ENCODE results near the gene ST3GAL3.

ST3GAL3 gene

GRCh38 chr1:43885279-43885801 is 178.0 kb downstream of the ST3GAL3 start:
- Histone ChIP-seq H3K27ac (ENCODE audit: low read length) (no peak overlapping the region), H3K4me3 (ENCODE audit: low read depth in 1 of 2, low read length in 2 of 2) (no peak overlapping the region), H3K36me3 (ENCODE audit: control insufficient read depth in 1 of 2, insufficient read depth in 2 of 2, low read length in 2 of 2) (no peaks in the 10 kb centered on the region), H3K4me1 (ENCODE audit: control insufficient read depth in 1 of 2, insufficient read depth in 2 of 2, low read length in 2 of 2) (no peaks in the 10 kb centered on the region), H3K9me3 (ENCODE audit: control insufficient read depth in 1 of 2, low read length in 2 of 2) (no peaks in the 10 kb centered on the region), H3K27me3 (ENCODE audit: low read depth, low read length) (no peaks in the 10 kb centered on the region)

GRCh38 chr1:43887748-43888147 is 180.4 kb downstream of the ST3GAL3 start:
- Histone ChIP-seq H3K4me3 (ENCODE audit: low read depth in 1 of 2, low read length in 2 of 2) (no peak overlapping the region), H3K27me3 (ENCODE audit: low read depth, low read length) (no peaks in the 10 kb centered on the region), H3K9me3 (ENCODE audit: control insufficient read depth in 1 of 2, low read length in 2 of 2) (no peaks in the 10 kb centered on the region), H3K4me1 (ENCODE audit: control insufficient read depth in 1 of 2, insufficient read depth in 2 of 2, low read length in 2 of 2) (no peaks in the 10 kb centered on the region), H3K36me3 (ENCODE audit: control insufficient read depth in 1 of 2, insufficient read depth in 2 of 2, low read length in 2 of 2) (no peaks in the 10 kb centered on the region), H3K27ac (ENCODE audit: low read length) (no peak overlapping the region)

- Histone ChIP-seq H3K36me3 (ENCODE audit: control insufficient read depth in 1 of 2, insufficient read depth in 2 of 2, low read length in 2 of 2) (no peaks in the 10 kb centered on the region), H3K9me3 (ENCODE audit: control insufficient read depth in 1 of 2, low read length in 2 of 2) (no peaks in the 10 kb centered on the region), H3K27me3 (ENCODE audit: low read depth, low read length) (no peaks in the 10 kb centered on the region), H3K4me1 (ENCODE audit: control insufficient read depth in 1 of 2, insufficient read depth in 2 of 2, low read length in 2 of 2) (peaks cover 6 to 12% of the 10 kb centered on the region in 2 donors), H3K4me3 (ENCODE audit: low read depth in 1 of 2, low read length in 2 of 2) (no peak overlapping the region), H3K27ac (ENCODE audit: low read length) (no peak overlapping the region)
Measured at GRCh38 chr1:43890815-43891214, 183.5 kb downstream of the ST3GAL3 start.

- Histone ChIP-seq H3K4me1 (ENCODE audit: control insufficient read depth in 1 of 2, insufficient read depth in 2 of 2, low read length in 2 of 2) (peaks cover 6 to 12% of the 10 kb centered on the region in 2 donors), H3K4me3 (ENCODE audit: low read depth in 1 of 2, low read length in 2 of 2) (no peak overlapping the region), H3K27ac (ENCODE audit: low read length) (no peak overlapping the region), H3K36me3 (ENCODE audit: control insufficient read depth in 1 of 2, insufficient read depth in 2 of 2, low read length in 2 of 2) (peaks cover 0 to 3% of the 10 kb centered on the region in 2 donors), H3K27me3 (ENCODE audit: low read depth, low read length) (no peaks in the 10 kb centered on the region), H3K9me3 (ENCODE audit: control insufficient read depth in 1 of 2, low read length in 2 of 2) (no peaks in the 10 kb centered on the region)
Measured at GRCh38 chr1:43893006-43893405, 185.7 kb downstream of the ST3GAL3 start.

- H3K4me3 ChIP-seq (ENCODE audit: low read depth in 1 of 2, low read length in 2 of 2), result no peak overlapping the region
- no peak overlapping the region for H3K27ac ChIP-seq (ENCODE audit: low read length)
- H3K27me3 ChIP-seq (ENCODE audit: low read depth, low read length), result no peaks in the 10 kb centered on the region
- peaks cover 5 to 11% of the 10 kb centered on the region in 2 donors for H3K4me1 ChIP-seq (ENCODE audit: control insufficient read depth in 1 of 2, insufficient read depth in 2 of 2, low read length in 2 of 2)
- peaks cover 11 to 33% of the 10 kb centered on the region in 2 donors for H3K36me3 ChIP-seq (ENCODE audit: control insufficient read depth in 1 of 2, insufficient read depth in 2 of 2, low read length in 2 of 2)
- H3K9me3 ChIP-seq (ENCODE audit: control insufficient read depth in 1 of 2, low read length in 2 of 2), result no peaks in the 10 kb centered on the region
Measured at GRCh38 chr1:43898981-43899380, 191.6 kb downstream of the ST3GAL3 start.

- Histone ChIP-seq H3K4me1 (ENCODE audit: control insufficient read depth in 1 of 2, insufficient read depth in 2 of 2, low read length in 2 of 2) (no peaks in the 10 kb centered on the region), H3K36me3 (ENCODE audit: control insufficient read depth in 1 of 2, insufficient read depth in 2 of 2, low read length in 2 of 2) (peaks cover 11 to 33% of the 10 kb centered on the region in 2 donors), H3K27ac (ENCODE audit: low read length) (no peak overlapping the region), H3K27me3 (ENCODE audit: low read depth, low read length) (no peaks in the 10 kb centered on the region), H3K4me3 (ENCODE audit: low read depth in 1 of 2, low read length in 2 of 2) (no peak overlapping the region), H3K9me3 (ENCODE audit: control insufficient read depth in 1 of 2, low read length in 2 of 2) (no peaks in the 10 kb centered on the region)
Measured at GRCh38 chr1:43900386-43900785, 193.1 kb downstream of the ST3GAL3 start.

GRCh38 chr1:43901196-43901961 is 194.0 kb downstream of the ST3GAL3 start:
- Histone ChIP-seq H3K9me3 (ENCODE audit: control insufficient read depth in 1 of 2, low read length in 2 of 2) (no peaks in the 10 kb centered on the region), H3K27ac (ENCODE audit: low read length) (no peak overlapping the region), H3K4me3 (ENCODE audit: low read depth in 1 of 2, low read length in 2 of 2) (no peak overlapping the region), H3K27me3 (ENCODE audit: low read depth, low read length) (no peaks in the 10 kb centered on the region), H3K4me1 (ENCODE audit: control insufficient read depth in 1 of 2, insufficient read depth in 2 of 2, low read length in 2 of 2) (no peaks in the 10 kb centered on the region), H3K36me3 (ENCODE audit: control insufficient read depth in 1 of 2, insufficient read depth in 2 of 2, low read length in 2 of 2) (peaks cover 11 to 33% of the 10 kb centered on the region in 2 donors)

GRCh38 chr1:43902058-43902831 is 194.9 kb downstream of the ST3GAL3 start:
- Histone ChIP-seq H3K4me1 (ENCODE audit: control insufficient read depth in 1 of 2, insufficient read depth in 2 of 2, low read length in 2 of 2) (no peaks in the 10 kb centered on the region), H3K4me3 (ENCODE audit: low read depth in 1 of 2, low read length in 2 of 2) (no peak overlapping the region), H3K27me3 (ENCODE audit: low read depth, low read length) (no peaks in the 10 kb centered on the region), H3K27ac (ENCODE audit: low read length) (no peak overlapping the region), H3K36me3 (ENCODE audit: control insufficient read depth in 1 of 2, insufficient read depth in 2 of 2, low read length in 2 of 2) (peaks cover 11 to 35% of the 10 kb centered on the region in 2 donors), H3K9me3 (ENCODE audit: control insufficient read depth in 1 of 2, low read length in 2 of 2) (no peaks in the 10 kb centered on the region)

- Histone ChIP-seq H3K4me3 (ENCODE audit: low read depth in 1 of 2, low read length in 2 of 2) (no peak overlapping the region), H3K27ac (ENCODE audit: low read length) (no peak overlapping the region), H3K36me3 (ENCODE audit: control insufficient read depth in 1 of 2, insufficient read depth in 2 of 2, low read length in 2 of 2) (peaks cover 0 to 18% of the 10 kb centered on the region in 2 donors), H3K27me3 (ENCODE audit: low read depth, low read length) (no peaks in the 10 kb centered on the region), H3K4me1 (ENCODE audit: control insufficient read depth in 1 of 2, insufficient read depth in 2 of 2, low read length in 2 of 2) (no peaks in the 10 kb centered on the region), H3K9me3 (ENCODE audit: control insufficient read depth in 1 of 2, low read length in 2 of 2) (no peaks in the 10 kb centered on the region)
Measured at GRCh38 chr1:43904660-43905551, 197.6 kb downstream of the ST3GAL3 start.

GRCh38 chr1:43908226-43908625 is 200.9 kb downstream of the ST3GAL3 start:
- no peak overlapping the region for H3K4me3 ChIP-seq (ENCODE audit: low read depth in 1 of 2, low read length in 2 of 2)
- no peaks in the 10 kb centered on the region for H3K27me3 ChIP-seq (ENCODE audit: low read depth, low read length)
- no peaks in the 10 kb centered on the region for H3K4me1 ChIP-seq (ENCODE audit: control insufficient read depth in 1 of 2, insufficient read depth in 2 of 2, low read length in 2 of 2)
- no peak overlapping the region for H3K27ac ChIP-seq (ENCODE audit: low read length)
- H3K9me3 ChIP-seq (ENCODE audit: control insufficient read depth in 1 of 2, low read length in 2 of 2), result no peaks in the 10 kb centered on the region
- peaks cover 4 to 6% of the 10 kb centered on the region in 2 donors for H3K36me3 ChIP-seq (ENCODE audit: control insufficient read depth in 1 of 2, insufficient read depth in 2 of 2, low read length in 2 of 2)

- H3K4me1 ChIP-seq (ENCODE audit: control insufficient read depth in 1 of 2, insufficient read depth in 2 of 2, low read length in 2 of 2), result no peaks in the 10 kb centered on the region
- H3K27me3 ChIP-seq (ENCODE audit: low read depth, low read length), result no peaks in the 10 kb centered on the region
- H3K36me3 ChIP-seq (ENCODE audit: control insufficient read depth in 1 of 2, insufficient read depth in 2 of 2, low read length in 2 of 2), result peaks cover 4 to 6% of the 10 kb centered on the region in 2 donors
- no peaks in the 10 kb centered on the region for H3K9me3 ChIP-seq (ENCODE audit: control insufficient read depth in 1 of 2, low read length in 2 of 2)
- no peak overlapping the region for H3K27ac ChIP-seq (ENCODE audit: low read length)
- H3K4me3 ChIP-seq (ENCODE audit: low read depth in 1 of 2, low read length in 2 of 2), result no peak overlapping the region
Measured at GRCh38 chr1:43908858-43909257, 201.5 kb downstream of the ST3GAL3 start.
